Neuronal stem cell (in vitro differentiated cells): Measurements from ENCODE around the gene KRTCAP3. TPM values are rescaled to one million over a fixed set of nuclear protein-coding genes. Genes with fewer than 3 reads are reported as not detected.

Experiments used
- DNase-seq: peaks from one replicate; pipeline ENCODE4 v3.0.0-alpha.2; 2013; ENCODE audit warnings: low spot score
- H2AFZ ChIP-seq: one replicate; pipeline ENCODE4 v1.6.1; 2013; ENCODE audit warnings: mild to moderate bottlenecking, low read length, inconsistent platforms
- H2AK5ac ChIP-seq: 2 replicates; pipeline ENCODE4 v1.6.1; 2013; ENCODE audit warnings: low read depth, mild to moderate bottlenecking, inconsistent platforms, low read length, moderate library complexity, mixed read lengths
- H2BK120ac ChIP-seq: 2 replicates; pipeline ENCODE4 v1.6.1; 2013; ENCODE audit warnings: low read depth, mild to moderate bottlenecking, inconsistent platforms, low read length, moderate library complexity, mixed read lengths
- H2BK12ac ChIP-seq: one replicate; pipeline ENCODE4 v1.6.1; 2013; ENCODE audit warnings: low read length, inconsistent platforms
- H2BK15ac ChIP-seq: 2 replicates; pipeline ENCODE4 v1.6.1; 2013; ENCODE audit warnings: mild to moderate bottlenecking, low read length, inconsistent platforms, mixed read lengths
- H2BK5ac ChIP-seq: one replicate; pipeline ENCODE4 v1.6.1; 2013; ENCODE audit warnings: inconsistent platforms, mild to moderate bottlenecking, low read length, moderate library complexity
- H3K14ac ChIP-seq: one replicate; pipeline ENCODE4 v1.6.1; 2013; ENCODE audit warnings: low read length, inconsistent platforms
- H3K18ac ChIP-seq: 2 replicates; pipeline ENCODE4 v1.6.1; 2013; ENCODE audit warnings: low read length, inconsistent platforms
- H3K23ac ChIP-seq: 2 replicates; pipeline ENCODE4 v1.6.1; 2013; ENCODE audit warnings: low read depth, mild to moderate bottlenecking, mixed read lengths, low read length, inconsistent platforms; ENCODE audit not compliant: poor library complexity
- H3K27ac ChIP-seq: replicated peaks from 3 replicates; pipeline ENCODE4 v1.5.1; 2013; ENCODE audit warnings: low read length, inconsistent platforms
- H3K27me3 ChIP-seq, 3 experiments: 2 replicates each; pipeline ENCODE4 v1.6.1; 2013; ENCODE audit warnings: low read length in 3 of 3, mild to moderate bottlenecking in 2 of 3, inconsistent platforms in 1 of 3, low read depth in 1 of 3, mixed read lengths in 1 of 3, moderate library complexity in 1 of 3; ENCODE audit not compliant: control insufficient read depth in 3 of 3, insufficient read depth in 3 of 3
- H3K36me3 ChIP-seq, 2 donors: replicated peaks in 1 of 2; 2 replicates each; pipeline ENCODE4 v1.6.1; 2013; ENCODE audit warnings: low read length in 2 of 2; ENCODE audit not compliant: control insufficient read depth in 2 of 2, insufficient read depth in 2 of 2
- H3K4ac ChIP-seq: 2 replicates; pipeline ENCODE4 v1.6.1; 2013; ENCODE audit warnings: inconsistent platforms, mild to moderate bottlenecking, low read length, moderate library complexity
- H3K4me1 ChIP-seq, 2 donors: 1 replicate in 1 of 2; 2 replicates in 1 of 2; pipeline ENCODE4 v1.6.1; 2013; ENCODE audit warnings: low read length in 2 of 2, low read depth in 1 of 2; ENCODE audit not compliant: control insufficient read depth in 2 of 2, insufficient read depth in 1 of 2
- H3K4me2 ChIP-seq: one replicate; pipeline ENCODE4 v1.6.1; 2013; ENCODE audit warnings: mild to moderate bottlenecking, low read length, inconsistent platforms; ENCODE audit not compliant: insufficient read depth, poor library complexity, severe bottlenecking
- H3K4me3 ChIP-seq, 2 donors: 2 replicates each; pipeline ENCODE4 v1.5.1; 2013; ENCODE audit warnings: low read length in 2 of 2, mild to moderate bottlenecking in 2 of 2, inconsistent platforms in 1 of 2, moderate library complexity in 1 of 2
- H3K79me1 ChIP-seq: one replicate; pipeline ENCODE4 v1.6.1; 2013; ENCODE audit warnings: low read depth, mild to moderate bottlenecking, inconsistent platforms, low read length, moderate library complexity
- H3K9ac ChIP-seq: one replicate; pipeline ENCODE4 v1.6.1; 2013; ENCODE audit warnings: mild to moderate bottlenecking, low read depth, low read length, inconsistent platforms; ENCODE audit not compliant: poor library complexity
- H3K9me3 ChIP-seq, 2 donors: replicated peaks in 1 of 2; 2 replicates each; pipeline versions ENCODE3 to v1.6.1; 2013; ENCODE audit warnings: low read length in 2 of 2, mild to moderate bottlenecking in 2 of 2, inconsistent platforms in 1 of 2, low read depth in 1 of 2, mixed read lengths in 1 of 2, moderate library complexity in 1 of 2; ENCODE audit not compliant: control insufficient read depth in 2 of 2, insufficient read depth in 1 of 2
- H4K8ac ChIP-seq: one replicate; pipeline ENCODE4 v1.6.1; 2013; ENCODE audit warnings: low read depth, mild to moderate bottlenecking, inconsistent platforms, low read length, moderate library complexity
- H4K91ac ChIP-seq: one replicate; pipeline ENCODE4 v1.6.1; 2013; ENCODE audit warnings: low read length, low read depth, mild to moderate bottlenecking, inconsistent platforms; ENCODE audit not compliant: poor library complexity
- WGBS, 2 donors: extraction: QIAGEN DNeasy Blood & Tissue Kit; methylation state at CpG; one replicate each; pipeline ENCODE4 v1.1.7; 2013; ENCODE audit warnings: missing lambda C conversion rate in 2 of 2, mixed read lengths in 1 of 2; ENCODE audit not compliant: insufficient read length in 2 of 2, insufficient replicate concordance in 1 of 2; ENCODE audit errors: extremely low coverage in 2 of 2; 5-methylcytosine and 5-hydroxymethylcytosine counted together
- polyA plus RNA-seq, 2 experiments: library from polyadenylated mRNA; stranded (reverse); fragments of 200-250 nt; gene quantifications; one replicate each; pipeline ENCODE4 v1.2.3, GENCODE V29; 2013

Gene KRTCAP3, protein sequence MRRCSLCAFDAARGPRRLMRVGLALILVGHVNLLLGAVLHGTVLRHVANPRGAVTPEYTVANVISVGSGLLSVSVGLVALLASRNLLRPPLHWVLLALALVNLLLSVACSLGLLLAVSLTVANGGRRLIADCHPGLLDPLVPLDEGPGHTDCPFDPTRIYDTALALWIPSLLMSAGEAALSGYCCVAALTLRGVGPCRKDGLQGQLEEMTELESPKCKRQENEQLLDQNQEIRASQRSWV
- 5.7 TPM for polyA plus RNA-seq (2013, experiment 1 of 2)
- 5.2 TPM for polyA plus RNA-seq (2013, experiment 2 of 2)

DNA sequence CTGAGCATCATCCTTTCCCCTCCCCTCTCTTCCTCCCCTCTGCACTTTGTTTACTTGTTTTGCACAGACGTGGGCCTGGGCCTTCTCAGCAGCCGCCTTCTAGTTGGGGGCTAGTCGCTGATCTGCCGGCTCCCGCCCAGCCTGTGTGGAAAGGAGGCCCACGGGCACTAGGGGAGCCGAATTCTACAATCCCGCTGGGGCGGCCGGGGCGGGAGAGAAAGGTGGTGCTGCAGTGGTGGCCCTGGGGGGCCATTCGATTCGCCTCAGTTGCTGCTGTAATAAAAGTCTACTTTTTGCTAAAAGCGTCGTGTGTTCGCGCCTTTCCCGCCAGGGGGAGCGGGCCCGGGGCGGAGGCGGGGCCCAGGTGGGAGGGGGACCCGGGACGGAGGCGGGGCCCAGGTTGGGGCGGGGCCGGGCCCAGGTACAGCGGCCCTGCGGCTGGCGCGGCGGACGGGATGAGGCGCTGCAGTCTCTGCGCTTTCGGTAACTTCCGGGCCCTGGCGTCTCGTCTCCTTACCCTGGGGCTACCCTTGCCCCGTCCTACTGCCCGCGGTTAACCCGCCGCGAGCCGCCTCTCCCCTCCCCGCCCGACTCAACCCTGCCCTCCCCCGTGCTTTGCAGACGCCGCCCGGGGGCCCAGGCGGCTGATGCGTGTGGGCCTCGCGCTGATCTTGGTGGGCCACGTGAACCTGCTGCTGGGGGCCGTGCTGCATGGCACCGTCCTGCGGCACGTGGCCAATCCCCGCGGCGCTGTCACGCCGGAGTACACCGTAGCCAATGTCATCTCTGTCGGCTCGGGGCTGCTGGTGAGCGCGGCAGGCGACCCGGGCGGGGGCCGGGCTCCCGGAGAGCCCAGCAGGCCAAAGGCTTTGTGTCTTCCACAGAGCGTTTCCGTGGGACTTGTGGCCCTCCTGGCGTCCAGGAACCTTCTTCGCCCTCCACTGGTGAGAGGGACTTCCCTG, at the start of gene KRTCAP3:
Gene KRTCAP3 (plus strand): TSS at position 424 of the 962 bp plus-strand sequence. CDS start 32 bp downstream, at position 456.
- Histone ChIP-seq H2BK12ac (peak within 1 kb of the TSS; percentile 94), H2AK5ac (peak within 1 kb of the TSS; percentile 92), H2BK120ac (no peak within 1 kb of the TSS), H4K8ac (peak within 1 kb of the TSS; percentile 43), H4K91ac (peak within 1 kb of the TSS; percentile 72), H3K9ac (peak within 1 kb of the TSS; percentile 92), H3K4me1 (peaks cover 0 to 7% of the 10 kb centered on the region in 2 donors), H3K27me3 (no peaks in the 10 kb centered on the region), H3K18ac (peak within 1 kb of the TSS; percentile 94), H3K4me2 (peak within 1 kb of the TSS; percentile 91), H3K9me3 (peaks cover 0 to 2% of the 10 kb centered on the region in 2 donors), H2BK15ac (no peak within 1 kb of the TSS), H3K23ac (peak within 1 kb of the TSS; percentile 89), H2BK5ac (peak within 1 kb of the TSS; percentile 94), H3K36me3 (peaks cover 25 to 82% of the 10 kb centered on the region in 2 donors), H2AFZ (no peak within 1 kb of the TSS), H3K27ac (no peak within 1 kb of the TSS), H3K4ac (no peak within 1 kb of the TSS), H3K4me3 (peak within 1 kb of the TSS in 1 of 2 donors; percentile 76), H3K79me1 (peaks cover 2% of the 10 kb centered on the region), H3K14ac (peak within 1 kb of the TSS; percentile 89)
- DNase-seq, result peak; percentile 51
- no CpG with 5 or more reads among the region's 80 CpGs for WGBS, 2 donors

DNA sequence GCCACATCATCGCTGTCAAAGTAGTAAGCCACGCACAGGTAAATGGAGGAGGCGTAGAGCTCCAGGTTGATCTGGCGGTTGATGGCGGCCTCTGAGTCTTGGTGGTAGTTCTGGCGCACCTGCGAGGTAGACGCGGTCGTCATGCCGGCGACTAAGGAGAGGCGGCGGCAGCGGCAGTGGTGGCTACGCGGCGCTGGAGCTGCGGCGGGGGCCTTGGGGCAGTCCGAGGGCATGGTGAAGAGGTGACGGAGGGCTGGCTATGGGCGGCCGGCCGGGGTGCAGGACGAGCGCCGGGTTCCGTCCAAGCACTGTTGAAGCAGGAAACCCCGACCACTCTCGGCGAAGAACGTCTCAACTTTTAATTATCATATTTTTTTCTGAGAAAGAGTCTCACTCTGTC, 49.0 kb upstream of the KRTCAP3 start:
- H3K4me2 ChIP-seq, result no peak overlapping the region

DNA sequence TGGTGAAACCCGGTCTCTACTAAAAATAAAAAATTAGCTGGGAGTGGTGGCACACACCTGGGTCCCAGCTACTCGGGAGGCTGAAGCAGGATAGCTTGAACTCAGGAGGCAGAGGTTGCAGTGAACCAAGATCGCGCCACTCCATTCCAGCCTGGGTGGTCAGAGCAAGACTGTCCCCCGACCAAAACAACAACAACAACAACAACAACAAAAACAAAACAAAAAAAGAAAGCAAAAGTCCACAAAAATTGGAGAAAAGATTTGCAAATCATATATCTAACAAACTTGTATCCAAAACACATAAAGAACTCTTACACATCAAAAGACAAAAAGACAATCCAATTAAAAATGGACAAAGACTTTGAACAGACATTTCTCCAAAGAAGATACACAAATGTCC, 43.2 kb upstream of the KRTCAP3 start:
- WGBS, 2 donors, result no CpG with 5 or more reads among the region's 5 CpGs
- no peak overlapping the region for H3K4me2 ChIP-seq

More for the DNA sequence above, 49.0 kb upstream of the KRTCAP3 start:
- no peak overlapping the region for H3K9ac ChIP-seq
- H3K18ac ChIP-seq, result no peak overlapping the region
- H3K9me3 ChIP-seq, result peaks cover 0 to 3% of the 10 kb centered on the region in 2 donors
- H4K91ac ChIP-seq, result no peak overlapping the region
- H3K14ac ChIP-seq, result no peak overlapping the region
- peaks cover 6% of the 10 kb centered on the region for H3K79me1 ChIP-seq
- H2BK12ac ChIP-seq, result no peak overlapping the region
- H2BK15ac ChIP-seq, result no peak overlapping the region
- H3K4me3 ChIP-seq, result no peak overlapping the region
- no CpG with 5 or more reads among the region's 33 CpGs for WGBS, 2 donors
- no peaks in the 10 kb centered on the region for H3K27me3 ChIP-seq
- H2AK5ac ChIP-seq, result no peak overlapping the region
- no peak overlapping the region for H2BK5ac ChIP-seq
- peaks cover 10 to 27% of the 10 kb centered on the region in 2 donors for H3K36me3 ChIP-seq
- peak overlapping the region; percentile 73 for H3K23ac ChIP-seq
- H3K4ac ChIP-seq, result no peak overlapping the region
- H2AFZ ChIP-seq, result no peak overlapping the region
- no peak overlapping the region for H3K27ac ChIP-seq
- no peak overlapping the region for H2BK120ac ChIP-seq
- no peak overlapping the region for H4K8ac ChIP-seq
- H3K4me1 ChIP-seq, result no peaks in the 10 kb centered on the region
- no peak for DNase-seq

More for the DNA sequence above, 43.2 kb upstream of the KRTCAP3 start:
- no peak overlapping the region for H3K4ac ChIP-seq
- H4K91ac ChIP-seq, result no peak overlapping the region
- H2AK5ac ChIP-seq, result no peak overlapping the region
- no peak overlapping the region for H2BK15ac ChIP-seq
- H3K4me3 ChIP-seq, result no peak overlapping the region
- H2BK5ac ChIP-seq, result no peak overlapping the region
- H2BK120ac ChIP-seq, result no peak overlapping the region
- H3K27ac ChIP-seq, result no peak overlapping the region
- no peak overlapping the region for H4K8ac ChIP-seq
- H3K4me1 ChIP-seq, result no peaks in the 10 kb centered on the region
- H3K79me1 ChIP-seq, result peaks cover 3% of the 10 kb centered on the region
- no peak overlapping the region for H3K18ac ChIP-seq
- H3K36me3 ChIP-seq, result peaks cover 3 to 37% of the 10 kb centered on the region in 2 donors
- H3K9ac ChIP-seq, result no peak overlapping the region
- H2BK12ac ChIP-seq, result no peak overlapping the region
- peaks cover 0 to 11% of the 10 kb centered on the region in 2 donors for H3K9me3 ChIP-seq
- DNase-seq, result no peak
- no peak overlapping the region for H3K14ac ChIP-seq
- H2AFZ ChIP-seq, result no peak overlapping the region
- no peak overlapping the region for H3K23ac ChIP-seq
- H3K27me3 ChIP-seq, result no peaks in the 10 kb centered on the region
